Urinary bladder (tissue), 4 donors: ENCODE results near the gene SMG6. TPM values are rescaled to one million over a fixed set of nuclear protein-coding genes. Genes with fewer than 3 reads are reported as not detected.
A peak's percentile ranks its signal among the peaks of the same experiment; 100 is the strongest.
"Not testable (repeated sequence)": the region's sequence is repeated elsewhere in the genome, so short reads cannot be mapped to it uniquely, and the experiment has no call there.

ENCODE experiments used
- DNase-seq: peaks from one replicate; pipeline ENCODE4 v3.0.0-alpha.2; 2015; ENCODE audit errors: extremely low spot score
- H3K27ac ChIP-seq: one replicate; pipeline ENCODE4 v1.5.1; 2013; ENCODE audit warnings: low read depth, mild to moderate bottlenecking, moderate library complexity
- H3K36me3 ChIP-seq: one replicate; pipeline ENCODE4 v1.6.1; 2013; ENCODE audit warnings: mild to moderate bottlenecking, moderate library complexity; ENCODE audit not compliant: insufficient read depth
- H3K4me1 ChIP-seq: one replicate; pipeline ENCODE4 v1.6.1; 2013; ENCODE audit warnings: mild to moderate bottlenecking, moderate library complexity; ENCODE audit not compliant: insufficient read depth
- H3K4me3 ChIP-seq: one replicate; pipeline ENCODE4 v1.5.1; 2013; ENCODE audit warnings: low read depth, low read length
- whole genome bisulfite sequencing: extraction: QIAGEN DNeasy Blood & Tissue Kit; methylation state at CpG from one replicate; pipeline ENCODE4 v1.1.7; 2013; 5-methylcytosine and 5-hydroxymethylcytosine counted together
- polyA plus RNA-seq: library from polyadenylated mRNA; stranded (reverse); fragments of 200-250 nt; gene quantifications from one replicate; pipeline ENCODE4 v1.2.3, GENCODE V29; 2013
- total RNA-seq: library from RNA; depleted of rRNA; stranded (reverse); fragments of >200 nt; gene quantifications from one replicate; pipeline ENCODE4 v1.2.3, GENCODE V29; 2014
- donor health status: healthy with polysubstance abuse.
- donor health status: healthy.

The SMG6 gene
- total and polyA plus RNA-seq, 2 donors = 29.3 to 37.5 TPM

- Histone ChIP-seq H3K4me3 (no peak overlapping the region), H3K4me1 (no peaks in the 10 kb centered on the region), H3K27ac (no peak overlapping the region), H3K36me3 (peaks cover 2% of the 10 kb centered on the region)
- 86% methylated on average over 2 of the region's 2 CpGs for WGBS
- DNase-seq = no peak
Measured at GRCh38 chr17:2323629-2324314, 20.2 kb upstream of the SMG6 start.

GRCh38 chr17:2321399-2321798, 17.8 kb upstream of the SMG6 start:
- no peaks in the 10 kb centered on the region for H3K4me1 ChIP-seq
- WGBS = 58% methylated on average over 1 of the region's 1 CpG
- no peak overlapping the region for H3K27ac ChIP-seq
- no peak for DNase-seq
- H3K36me3 ChIP-seq = peaks cover 2% of the 10 kb centered on the region
- no peak overlapping the region for H3K4me3 ChIP-seq

- no peaks in the 10 kb centered on the region for H3K36me3 ChIP-seq
Measured at GRCh38 chr17:2319051-2319450, 15.5 kb upstream of the SMG6 start.

GRCh38 chr17:2317796-2318195, 14.2 kb upstream of the SMG6 start:
- H3K4me1 ChIP-seq = no peaks in the 10 kb centered on the region
- no peak overlapping the region for H3K4me3 ChIP-seq
- H3K36me3 ChIP-seq = no peaks in the 10 kb centered on the region
- DNase-seq = no peak
- 91% methylated on average over 3 of the region's 3 CpGs for WGBS
- no peak overlapping the region for H3K27ac ChIP-seq

More at GRCh38 chr17:2319051-2319450, 15.5 kb upstream of the SMG6 start:
- Histone ChIP-seq H3K4me1 (no peaks in the 10 kb centered on the region), H3K27ac (no peak overlapping the region), H3K4me3 (no peak overlapping the region)
- DNase-seq = no peak

- H3K4me1 ChIP-seq = not testable (repeated sequence)
- 91% methylated on average over 7 of the region's 7 CpGs for WGBS
Measured at GRCh38 chr17:2316916-2317205, 13.3 kb upstream of the SMG6 start.

GRCh38 chr17:2312736-2313135, 9.2 kb upstream of the SMG6 start:
- Histone ChIP-seq H3K27ac (no peak overlapping the region), H3K4me3 (no peak overlapping the region), H3K36me3 (no peaks in the 10 kb centered on the region), H3K4me1 (no peaks in the 10 kb centered on the region)
- 93% methylated on average over 5 of the region's 5 CpGs for WGBS
- no peak for DNase-seq

More at GRCh38 chr17:2316916-2317205, 13.3 kb upstream of the SMG6 start:
- H3K36me3 ChIP-seq, H3K4me3 ChIP-seq, H3K27ac ChIP-seq, DNase-seq: not testable (repeated sequence)

- 39% methylated on average over 6 of the region's 6 CpGs for WGBS
- Histone ChIP-seq H3K36me3 (no peaks in the 10 kb centered on the region), H3K4me3 (no peak overlapping the region), H3K27ac (no peak overlapping the region), H3K4me1 (no peaks in the 10 kb centered on the region)
- DNase-seq = no peak
Measured at GRCh38 chr17:2309338-2310154, 6.0 kb upstream of the SMG6 start.

- DNase-seq = no peak
- Histone ChIP-seq H3K4me3 (no peak overlapping the region), H3K36me3 (no peaks in the 10 kb centered on the region), H3K27ac (no peak overlapping the region), H3K4me1 (no peaks in the 10 kb centered on the region)
- 88% methylated on average over 4 of the region's 4 CpGs for WGBS
Measured at GRCh38 chr17:2304931-2305330, 1.3 kb upstream of the SMG6 start.

GRCh38 chr17:2302778-2303203, 794 bp downstream of the SMG6 start:
- no peaks in the 10 kb centered on the region for H3K36me3 ChIP-seq
- no peaks in the 10 kb centered on the region for H3K4me1 ChIP-seq
- WGBS = 1% methylated on average over 12 of the region's 12 CpGs

GRCh38 chr17:2299756-2300155, 3.8 kb downstream of the SMG6 start:
- no peak overlapping the region for H3K27ac ChIP-seq
- 93% methylated on average over 22 of the region's 22 CpGs for WGBS
- no peak overlapping the region for H3K4me3 ChIP-seq
- H3K4me1 ChIP-seq = no peaks in the 10 kb centered on the region
- H3K36me3 ChIP-seq = no peaks in the 10 kb centered on the region
- DNase-seq = no peak

More at GRCh38 chr17:2302778-2303203, 794 bp downstream of the SMG6 start:
- Histone ChIP-seq H3K27ac (peak overlapping the region; percentile 82), H3K4me3 (peak overlapping the region; percentile 89)
- no peak for DNase-seq

GRCh38 chr17:2299136-2299535, 4.4 kb downstream of the SMG6 start:
- no peak overlapping the region for H3K27ac ChIP-seq
- no peak overlapping the region for H3K4me3 ChIP-seq
- no peaks in the 10 kb centered on the region for H3K4me1 ChIP-seq
- peaks cover 3% of the 10 kb centered on the region for H3K36me3 ChIP-seq
- 95% methylated on average over 12 of the region's 12 CpGs for WGBS
- DNase-seq = no peak

GRCh38 chr17:2297023-2297422, 6.6 kb downstream of the SMG6 start:
- no peak overlapping the region for H3K27ac ChIP-seq
- WGBS = 89% methylated on average over 5 of the region's 5 CpGs
- no peaks in the 10 kb centered on the region for H3K4me1 ChIP-seq
- H3K4me3 ChIP-seq = no peak overlapping the region
- peaks cover 3% of the 10 kb centered on the region for H3K36me3 ChIP-seq
- DNase-seq = no peak

- Histone ChIP-seq H3K4me3 (no peak overlapping the region), H3K36me3 (peaks cover 5% of the 10 kb centered on the region), H3K27ac (no peak overlapping the region), H3K4me1 (no peaks in the 10 kb centered on the region)
- 88% methylated on average over 1 of the region's 1 CpG for WGBS
- no peak for DNase-seq
Measured at GRCh38 chr17:2295575-2295974, 8.0 kb downstream of the SMG6 start.

GRCh38 chr17:2292100-2292499, 11.5 kb downstream of the SMG6 start:
- Histone ChIP-seq H3K4me3 (no peak overlapping the region), H3K4me1 (no peaks in the 10 kb centered on the region), H3K36me3 (peaks cover 7% of the 10 kb centered on the region), H3K27ac (no peak overlapping the region)
- DNase-seq = no peak
- WGBS = 83% methylated on average over 2 of the region's 2 CpGs
